A673 (cell line): Measurements from ENCODE around the gene PRELP.

Source experiments
- EZH2 ChIP-seq: fragments of 200-600 bp; sonication (generic); IDR thresholded peaks from 2 replicates; pipeline ENCODE4 v1.6.1; 2017; ENCODE audit warnings: borderline replicate concordance, low read depth, mild to moderate bottlenecking, mixed read lengths, antibody characterized with exemption, low read length; ENCODE audit not compliant: poor library complexity, severe bottlenecking
- TF ChIP-seq, protein P1 (sequence below): fragments of 300-800, 200-600 bp; sonication (generic); conservative IDR thresholded peaks from 2 replicates; pipeline ENCODE4 v1.5.1; 2017; ENCODE audit warnings: low read depth, mild to moderate bottlenecking, antibody characterized with exemption, low read length, moderate library complexity, mixed read lengths

DNA sequence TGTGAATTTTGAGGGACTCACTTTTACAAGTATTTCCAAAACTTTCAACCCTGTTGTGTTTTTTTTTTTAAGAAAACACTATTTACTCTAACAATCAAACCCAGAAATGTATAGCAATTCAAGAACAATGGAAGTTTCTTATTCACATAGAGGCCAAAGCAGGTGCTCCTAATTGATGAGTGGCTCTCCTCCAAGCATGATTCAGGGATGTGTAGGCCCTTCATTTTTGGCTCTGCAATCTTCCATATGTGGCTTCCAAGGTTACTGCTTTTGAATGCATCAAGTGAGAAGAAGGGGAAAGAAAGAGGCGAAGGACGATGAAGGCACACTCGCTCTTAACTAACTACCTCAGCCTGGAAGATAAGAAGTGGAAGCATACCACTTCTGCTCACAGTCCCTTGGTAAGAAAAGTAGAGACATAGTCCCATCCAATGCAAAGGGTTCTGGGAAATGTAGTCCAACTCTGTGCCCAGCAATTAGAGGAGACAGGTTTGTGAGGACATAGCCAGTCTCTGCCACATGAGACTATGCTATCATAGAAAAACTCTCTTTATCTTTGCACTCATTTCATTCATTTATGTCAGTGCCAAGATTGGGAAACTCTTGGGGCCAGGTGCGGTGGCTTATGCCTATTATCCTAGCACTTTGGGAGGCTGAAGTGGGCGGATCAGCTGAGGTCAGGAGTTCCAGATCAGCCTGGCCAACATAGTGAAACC is 64.4 kb downstream of the PRELP start:
- TF ChIP-seq EZH2, result no peak
- TF ChIP-seq, protein P1, sequence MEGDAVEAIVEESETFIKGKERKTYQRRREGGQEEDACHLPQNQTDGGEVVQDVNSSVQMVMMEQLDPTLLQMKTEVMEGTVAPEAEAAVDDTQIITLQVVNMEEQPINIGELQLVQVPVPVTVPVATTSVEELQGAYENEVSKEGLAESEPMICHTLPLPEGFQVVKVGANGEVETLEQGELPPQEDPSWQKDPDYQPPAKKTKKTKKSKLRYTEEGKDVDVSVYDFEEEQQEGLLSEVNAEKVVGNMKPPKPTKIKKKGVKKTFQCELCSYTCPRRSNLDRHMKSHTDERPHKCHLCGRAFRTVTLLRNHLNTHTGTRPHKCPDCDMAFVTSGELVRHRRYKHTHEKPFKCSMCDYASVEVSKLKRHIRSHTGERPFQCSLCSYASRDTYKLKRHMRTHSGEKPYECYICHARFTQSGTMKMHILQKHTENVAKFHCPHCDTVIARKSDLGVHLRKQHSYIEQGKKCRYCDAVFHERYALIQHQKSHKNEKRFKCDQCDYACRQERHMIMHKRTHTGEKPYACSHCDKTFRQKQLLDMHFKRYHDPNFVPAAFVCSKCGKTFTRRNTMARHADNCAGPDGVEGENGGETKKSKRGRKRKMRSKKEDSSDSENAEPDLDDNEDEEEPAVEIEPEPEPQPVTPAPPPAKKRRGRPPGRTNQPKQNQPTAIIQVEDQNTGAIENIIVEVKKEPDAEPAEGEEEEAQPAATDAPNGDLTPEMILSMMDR, result no peak
